Measurements from ENCODE around the gene OCEL1. TPM values are rescaled to one million over a fixed set of nuclear protein-coding genes. Genes with fewer than 3 reads are reported as not detected.

The OCEL1 gene
- polyA plus RNA-seq, 2 of the 4 experiments (the other 2 are of a cell fraction): 5.5 to 9.2 TPM

GRCh38 chr19:17235300-17235970, 9.4 kb downstream of the OCEL1 start:
- ChIA-PET POLR2A (interaction anchor here (1.2 to 2.0 kb wide), 3 partner anchors 9 to 32 kb away, joined by 7 to 18 read pairs (median 16); partner anchors contain the start of genes BABAM1, OCEL1 and USE1), CTCF (interaction anchor here (0.9 to 10.0 kb wide), 18 partner anchors 8 to 167 kb away, joined by 3 to 62 read pairs (median 4); partner anchors contain the start of genes ANKLE1, OCEL1 and USHBP1)
- peak overlapping the region; percentile 88 for H3K4me3 ChIP-seq
- DNase-seq (ENCODE audit: low read depth in 1 of 2, low spot score in 1 of 2): peak in 1 of 2 experiments; percentile 73
- ATAC-seq: peak; percentile 56 to 79
- H3K4me2 ChIP-seq: peak overlapping the region; percentile 100
- no peak for FAIRE-seq
- no CpG with 5 or more reads among the region's 80 CpGs for WGBS (ENCODE audit: missing lambda C conversion rate)
- H3K4me1 ChIP-seq: peaks cover 56% of the 10 kb centered on the region
- peak overlapping the region; percentile 99 to 100 for H3K27ac ChIP-seq
- no peaks in the 10 kb centered on the region for H3K9me3 ChIP-seq
- TF ChIP-seq ZNF302 (CRISPR knock-in tag; IDR thresholded peaks at IDR 0.05) (no peak), RARB (CRISPR knock-in tag; IDR thresholded peaks at IDR 0.05) (no peak), RNF2 (IDR thresholded peaks at IDR 0.05; ENCODE audit: borderline replicate concordance, low read depth) (0 out of 2 replicates have a peak, but pooled peaks have one; percentile 77), NPAS2 (CRISPR knock-in tag; IDR thresholded peaks at IDR 0.05; ENCODE audit: borderline replicate concordance) (no peak), FOSL2 (IDR thresholded peaks at IDR 0.05) (no peak), FOSL2 (CRISPR knock-in tag; IDR thresholded peaks at IDR 0.05) (no peak), HOXB13 (CRISPR knock-in tag; IDR thresholded peaks at IDR 0.05; ENCODE audit: low read depth) (no peak), EHMT2 (IDR thresholded peaks at IDR 0.05; ENCODE audit: low read depth) (no peak), HMGXB4 (CRISPR knock-in tag; IDR thresholded peaks at IDR 0.05; ENCODE audit: borderline replicate concordance) (no peak), NFE2L2 (conservative IDR thresholded peaks at IDR 0.05; ENCODE audit: low read length) (no peak), TFCP2L1 (CRISPR knock-in tag; IDR thresholded peaks at IDR 0.05) (no peak), TP53 (CRISPR knock-in tag; IDR thresholded peaks at IDR 0.05) (no peak), PHF8 (IDR thresholded peaks at IDR 0.05; ENCODE audit: borderline replicate concordance, low read depth) (0 out of 2 replicates have a peak, but pooled peaks have one; percentile 13), ESRRA (IDR thresholded peaks at IDR 0.05; ENCODE audit: borderline replicate concordance, low read length) (no peak), CEBPB (IDR thresholded peaks at IDR 0.05) (no peak), CBX8 (IDR thresholded peaks at IDR 0.05) (no peak), EP300 (IDR thresholded peaks at IDR 0.05) (no peak), SREBF2 (IDR thresholded peaks at IDR 0.05) (no peak), NR3C1 (IDR thresholded peaks at IDR 0.05) (no peak), SMC3 (IDR thresholded peaks at IDR 0.05) (peak; percentile 21; the same call in 1 of the 3 replicates), POLR2AphosphoS2 (conservative IDR thresholded peaks at IDR 0.05; ENCODE audit: low read length) (no peak), ZSCAN20 (CRISPR knock-in tag; IDR thresholded peaks at IDR 0.05) (no peak), MAX (IDR thresholded peaks at IDR 0.05) (peak; percentile 64; the same call in 1 of the 2 replicates), MAFK (IDR thresholded peaks at IDR 0.05; ENCODE audit: partially characterized antibody) (no peak), KDM5A (IDR thresholded peaks at IDR 0.05) (no peak), MAZ (IDR thresholded peaks at IDR 0.05; ENCODE audit: borderline replicate concordance, low read depth, low read length) (no peak)
- TF ChIP-seq, protein P1, sequence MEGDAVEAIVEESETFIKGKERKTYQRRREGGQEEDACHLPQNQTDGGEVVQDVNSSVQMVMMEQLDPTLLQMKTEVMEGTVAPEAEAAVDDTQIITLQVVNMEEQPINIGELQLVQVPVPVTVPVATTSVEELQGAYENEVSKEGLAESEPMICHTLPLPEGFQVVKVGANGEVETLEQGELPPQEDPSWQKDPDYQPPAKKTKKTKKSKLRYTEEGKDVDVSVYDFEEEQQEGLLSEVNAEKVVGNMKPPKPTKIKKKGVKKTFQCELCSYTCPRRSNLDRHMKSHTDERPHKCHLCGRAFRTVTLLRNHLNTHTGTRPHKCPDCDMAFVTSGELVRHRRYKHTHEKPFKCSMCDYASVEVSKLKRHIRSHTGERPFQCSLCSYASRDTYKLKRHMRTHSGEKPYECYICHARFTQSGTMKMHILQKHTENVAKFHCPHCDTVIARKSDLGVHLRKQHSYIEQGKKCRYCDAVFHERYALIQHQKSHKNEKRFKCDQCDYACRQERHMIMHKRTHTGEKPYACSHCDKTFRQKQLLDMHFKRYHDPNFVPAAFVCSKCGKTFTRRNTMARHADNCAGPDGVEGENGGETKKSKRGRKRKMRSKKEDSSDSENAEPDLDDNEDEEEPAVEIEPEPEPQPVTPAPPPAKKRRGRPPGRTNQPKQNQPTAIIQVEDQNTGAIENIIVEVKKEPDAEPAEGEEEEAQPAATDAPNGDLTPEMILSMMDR (IDR thresholded peaks at IDR 0.05): peak; percentile 48
- TF ChIP-seq, protein P2, sequence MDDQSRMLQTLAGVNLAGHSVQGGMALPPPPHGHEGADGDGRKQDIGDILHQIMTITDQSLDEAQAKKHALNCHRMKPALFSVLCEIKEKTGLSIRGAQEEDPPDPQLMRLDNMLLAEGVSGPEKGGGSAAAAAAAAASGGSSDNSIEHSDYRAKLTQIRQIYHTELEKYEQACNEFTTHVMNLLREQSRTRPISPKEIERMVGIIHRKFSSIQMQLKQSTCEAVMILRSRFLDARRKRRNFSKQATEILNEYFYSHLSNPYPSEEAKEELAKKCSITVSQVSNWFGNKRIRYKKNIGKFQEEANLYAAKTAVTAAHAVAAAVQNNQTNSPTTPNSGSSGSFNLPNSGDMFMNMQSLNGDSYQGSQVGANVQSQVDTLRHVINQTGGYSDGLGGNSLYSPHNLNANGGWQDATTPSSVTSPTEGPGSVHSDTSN (IDR thresholded peaks at IDR 0.05): no peak
- TF ChIP-seq, protein P3, sequence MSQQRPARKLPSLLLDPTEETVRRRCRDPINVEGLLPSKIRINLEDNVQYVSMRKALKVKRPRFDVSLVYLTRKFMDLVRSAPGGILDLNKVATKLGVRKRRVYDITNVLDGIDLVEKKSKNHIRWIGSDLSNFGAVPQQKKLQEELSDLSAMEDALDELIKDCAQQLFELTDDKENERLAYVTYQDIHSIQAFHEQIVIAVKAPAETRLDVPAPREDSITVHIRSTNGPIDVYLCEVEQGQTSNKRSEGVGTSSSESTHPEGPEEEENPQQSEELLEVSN (IDR thresholded peaks at IDR 0.05; ENCODE audit: borderline replicate concordance, low read depth): peak; percentile 17; the same call in 1 of the 2 replicates
- TF ChIP-seq, protein P4, sequence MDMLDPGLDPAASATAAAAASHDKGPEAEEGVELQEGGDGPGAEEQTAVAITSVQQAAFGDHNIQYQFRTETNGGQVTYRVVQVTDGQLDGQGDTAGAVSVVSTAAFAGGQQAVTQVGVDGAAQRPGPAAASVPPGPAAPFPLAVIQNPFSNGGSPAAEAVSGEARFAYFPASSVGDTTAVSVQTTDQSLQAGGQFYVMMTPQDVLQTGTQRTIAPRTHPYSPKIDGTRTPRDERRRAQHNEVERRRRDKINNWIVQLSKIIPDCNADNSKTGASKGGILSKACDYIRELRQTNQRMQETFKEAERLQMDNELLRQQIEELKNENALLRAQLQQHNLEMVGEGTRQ (IDR thresholded peaks at IDR 0.05): no peak
- TF ChIP-seq, protein P5, sequence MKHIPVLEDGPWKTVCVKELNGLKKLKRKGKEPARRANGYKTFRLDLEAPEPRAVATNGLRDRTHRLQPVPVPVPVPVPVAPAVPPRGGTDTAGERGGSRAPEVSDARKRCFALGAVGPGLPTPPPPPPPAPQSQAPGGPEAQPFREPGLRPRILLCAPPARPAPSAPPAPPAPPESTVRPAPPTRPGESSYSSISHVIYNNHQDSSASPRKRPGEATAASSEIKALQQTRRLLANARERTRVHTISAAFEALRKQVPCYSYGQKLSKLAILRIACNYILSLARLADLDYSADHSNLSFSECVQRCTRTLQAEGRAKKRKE (CRISPR knock-in tag; IDR thresholded peaks at IDR 0.05; ENCODE audit: low read depth): no peak
- TF ChIP-seq, protein P6, sequence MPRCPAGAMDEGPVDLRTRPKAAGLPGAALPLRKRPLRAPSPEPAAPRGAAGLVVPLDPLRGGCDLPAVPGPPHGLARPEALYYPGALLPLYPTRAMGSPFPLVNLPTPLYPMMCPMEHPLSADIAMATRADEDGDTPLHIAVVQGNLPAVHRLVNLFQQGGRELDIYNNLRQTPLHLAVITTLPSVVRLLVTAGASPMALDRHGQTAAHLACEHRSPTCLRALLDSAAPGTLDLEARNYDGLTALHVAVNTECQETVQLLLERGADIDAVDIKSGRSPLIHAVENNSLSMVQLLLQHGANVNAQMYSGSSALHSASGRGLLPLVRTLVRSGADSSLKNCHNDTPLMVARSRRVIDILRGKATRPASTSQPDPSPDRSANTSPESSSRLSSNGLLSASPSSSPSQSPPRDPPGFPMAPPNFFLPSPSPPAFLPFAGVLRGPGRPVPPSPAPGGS (IDR thresholded peaks at IDR 0.05): no peak
